Measurements from ENCODE around the gene PTPRK.

DNA sequence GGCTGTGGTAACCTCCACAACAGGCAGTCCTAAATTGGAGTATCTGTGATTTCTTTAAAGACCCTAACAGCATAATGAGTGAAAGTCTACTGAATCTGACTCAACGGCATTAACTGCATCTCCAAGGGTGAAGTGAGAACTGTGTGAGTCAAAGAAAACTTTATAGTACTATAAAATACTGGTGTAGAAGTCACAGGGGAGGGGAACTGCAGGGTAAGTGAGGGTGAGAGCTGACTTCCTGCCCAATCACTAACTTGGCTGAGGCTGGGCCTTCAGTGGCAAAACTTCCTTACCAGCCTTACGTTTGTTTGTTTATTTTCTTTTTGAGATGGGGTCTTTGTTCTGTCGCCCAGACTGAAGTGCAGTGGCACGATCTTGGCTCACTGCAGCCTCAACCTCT is 109.8 kb downstream of the PTPRK start:
- TF ChIP-seq, protein P1, sequence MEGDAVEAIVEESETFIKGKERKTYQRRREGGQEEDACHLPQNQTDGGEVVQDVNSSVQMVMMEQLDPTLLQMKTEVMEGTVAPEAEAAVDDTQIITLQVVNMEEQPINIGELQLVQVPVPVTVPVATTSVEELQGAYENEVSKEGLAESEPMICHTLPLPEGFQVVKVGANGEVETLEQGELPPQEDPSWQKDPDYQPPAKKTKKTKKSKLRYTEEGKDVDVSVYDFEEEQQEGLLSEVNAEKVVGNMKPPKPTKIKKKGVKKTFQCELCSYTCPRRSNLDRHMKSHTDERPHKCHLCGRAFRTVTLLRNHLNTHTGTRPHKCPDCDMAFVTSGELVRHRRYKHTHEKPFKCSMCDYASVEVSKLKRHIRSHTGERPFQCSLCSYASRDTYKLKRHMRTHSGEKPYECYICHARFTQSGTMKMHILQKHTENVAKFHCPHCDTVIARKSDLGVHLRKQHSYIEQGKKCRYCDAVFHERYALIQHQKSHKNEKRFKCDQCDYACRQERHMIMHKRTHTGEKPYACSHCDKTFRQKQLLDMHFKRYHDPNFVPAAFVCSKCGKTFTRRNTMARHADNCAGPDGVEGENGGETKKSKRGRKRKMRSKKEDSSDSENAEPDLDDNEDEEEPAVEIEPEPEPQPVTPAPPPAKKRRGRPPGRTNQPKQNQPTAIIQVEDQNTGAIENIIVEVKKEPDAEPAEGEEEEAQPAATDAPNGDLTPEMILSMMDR (optimal IDR thresholded peaks at IDR 0.05 in 1 of 3, IDR thresholded peaks at IDR 0.05 in 1 of 3, conservative IDR thresholded peaks at IDR 0.05 in 1 of 3; ENCODE audit: extremely low read depth in 1 of 3, insufficient read depth in 2 of 3, low read length in 3 of 3): no peak
- TF ChIP-seq EZH2 (IDR thresholded peaks at IDR 0.05; ENCODE audit: low read length): no peak

Data from keratinocyte (primary cell).